RWPE1 (cell line): Measurements from ENCODE around the gene BIN2.
"Not testable (repeated sequence)": the region's sequence is repeated elsewhere in the genome, so short reads cannot be mapped to it uniquely, and the experiment has no call there.

Experiments used
- CTCF ChIA-PET: fragments of 350-600 bp; sonication (Branson Sonifier 250); formaldehyde crosslinking; extraction: SDS; loops from one replicate; lab custom pipeline; 2021; lab: Yijun Ruan, JAX
- POLR2A ChIA-PET: fragments of 400-600 bp; formaldehyde crosslinking; extraction: SDS; loops from one replicate; lab custom pipeline; 2020; ENCODE audit warnings: antibody characterized with exemption; ENCODE audit not compliant: low non-redundant PET; lab: Yijun Ruan, JAX
- DNase-seq: peaks from one replicate; pipeline ENCODE4 v3.0.0; 2012; ENCODE audit warnings: low spot score
- H3K27ac ChIP-seq: fragments of 450-650 bp; 2 replicates; pipeline ENCODE4 v1.5.1; 2017
- CTCF ChIP-seq: fragments of 450-650 bp; conservative IDR thresholded peaks from 2 replicates; pipeline ENCODE4 v1.5.1; 2017; ENCODE audit warnings: low read depth, mild to moderate bottlenecking

Gene BIN2

GRCh38 chr12:51320695-51321320 lies 3.2 kb downstream of the BIN2 start:
- CTCF ChIA-PET: interaction anchor here (0.7 kb wide), 1 partner anchor 10 kb away, joined by 3 read pairs; no protein-coding TSS in a partner anchor
- DNase-seq: no peak
- POLR2A ChIA-PET: no interaction called here
- H3K27ac ChIP-seq: no peak overlapping the region
- TF ChIP-seq CTCF: no peak

GRCh38 chr12:51320311-51320694 lies 3.7 kb downstream of the BIN2 start:
- CTCF ChIA-PET: interaction anchor here (0.7 kb wide), 1 partner anchor 10 kb away, joined by 3 read pairs; no protein-coding TSS in a partner anchor
- no peak for DNase-seq
- no peak overlapping the region for H3K27ac ChIP-seq
- no peak for TF ChIP-seq CTCF
- POLR2A ChIA-PET: no interaction called here

- ChIA-PET POLR2A (no interaction called here), CTCF (no interaction called here)
- DNase-seq: no peak
- H3K27ac ChIP-seq: no peak overlapping the region
- TF ChIP-seq CTCF: no peak
These were observed 5.0 kb downstream of the BIN2 start for GRCh38 chr12:51318846-51319599.

- H3K27ac ChIP-seq, CTCF ChIA-PET, DNase-seq, POLR2A ChIA-PET: not testable (repeated sequence)
These were observed 5.7 kb downstream of the BIN2 start for GRCh38 chr12:51318057-51318806.

GRCh38 chr12:51311389-51311788 lies 12.6 kb downstream of the BIN2 start:
- ChIA-PET CTCF (no interaction called here), POLR2A (interaction anchor here (0.7 kb wide), 1 partner anchor 647 kb away, joined by 4 read pairs; no protein-coding TSS in a partner anchor)
- no peak overlapping the region for H3K27ac ChIP-seq
- TF ChIP-seq CTCF: no peak
- DNase-seq: no peak

- no peak for TF ChIP-seq CTCF
- H3K27ac ChIP-seq: no peak overlapping the region
- ChIA-PET POLR2A (no interaction called here), CTCF (interaction anchor here (0.6 to 0.7 kb wide), 2 partner anchors 12 to 33 kb away, joined by 3 read pairs; no protein-coding TSS in a partner anchor)
- DNase-seq: peak; percentile 81
These were observed 16.1 kb downstream of the BIN2 start for GRCh38 chr12:51307655-51308593.
